Hepatocyte (in vitro differentiated cells): ENCODE measurements around the gene SAMD13. TPM values are rescaled to one million over a fixed set of nuclear protein-coding genes. Genes with fewer than 3 reads are reported as not detected.

ENCODE experiments used
- DNase-seq: peaks from one replicate; pipeline ENCODE4 v3.0.0-alpha.2; 2016; ENCODE audit warnings: low spot score
- H2AFZ ChIP-seq: fragments of 200-600 bp; sonication (generic); 2 replicates; pipeline ENCODE4 v1.6.0; 2016; ENCODE audit warnings: antibody characterized with exemption, mild to moderate bottlenecking
- H3K27ac ChIP-seq: fragments of 200-600 bp; sonication (generic); 2 replicates; pipeline ENCODE4 v1.5.1; 2016; ENCODE audit warnings: mild to moderate bottlenecking
- H3K27me3 ChIP-seq: fragments of 200-600 bp; sonication (generic); 2 replicates; pipeline ENCODE4 v1.6.1; 2016
- H3K36me3 ChIP-seq: fragments of 200-600 bp; sonication (generic); replicated peaks from 2 replicates; pipeline ENCODE4 v1.5.1; 2016; ENCODE audit warnings: low read depth; ENCODE audit not compliant: insufficient read depth
- H3K4me1 ChIP-seq: fragments of 200-600 bp; sonication (generic); 2 replicates; pipeline ENCODE4 v1.5.1; 2016; ENCODE audit warnings: mild to moderate bottlenecking, moderate library complexity; ENCODE audit not compliant: insufficient read depth
- H3K4me2 ChIP-seq: fragments of 200-600 bp; sonication (generic); 2 replicates; pipeline ENCODE4 v1.6.0; 2016
- H3K4me3 ChIP-seq: fragments of 200-600 bp; sonication (generic); 2 replicates; pipeline ENCODE4 v1.5.1; 2016; ENCODE audit warnings: mild to moderate bottlenecking
- H3K79me2 ChIP-seq: fragments of 200-600 bp; sonication (generic); 2 replicates; pipeline ENCODE4 v1.6.0; 2017; ENCODE audit warnings: mild to moderate bottlenecking
- H3K9me2 ChIP-seq: fragments of 200-600 bp; sonication (generic); replicated peaks from 2 replicates; pipeline ENCODE4 v1.6.0; 2017; ENCODE audit warnings: mild to moderate bottlenecking; ENCODE audit not compliant: insufficient read depth
- H3K9me3 ChIP-seq: fragments of 200-600 bp; sonication (generic); 2 replicates; pipeline ENCODE4 v1.5.1; 2016; ENCODE audit warnings: low read depth, mild to moderate bottlenecking
- H4K20me1 ChIP-seq: fragments of 200-600 bp; sonication (generic); 2 replicates; pipeline ENCODE4 v1.6.0; 2016; ENCODE audit warnings: mild to moderate bottlenecking; ENCODE audit not compliant: insufficient read depth, poor library complexity, severe bottlenecking
- EZH2 ChIP-seq: fragments of 200-600 bp; sonication (generic); IDR thresholded peaks from 2 replicates; pipeline ENCODE4 v1.6.1; 2016; ENCODE audit warnings: antibody characterized with exemption, mild to moderate bottlenecking, borderline replicate concordance
- EZH2phosphoT487 ChIP-seq: fragments of 200-600 bp; sonication (generic); IDR thresholded peaks from one replicate; pipeline ENCODE4 v1.6.1; 2018; ENCODE audit warnings: antibody characterized with exemption, mild to moderate bottlenecking, low read depth, moderate library complexity; ENCODE audit not compliant: unreplicated experiment, severe bottlenecking
- WGBS: methylation state at CpG from one replicate; pipeline ENCODE4 v1.1.6; 2016; ENCODE audit warnings: low lambda C conversion rate; ENCODE audit errors: missing lambda C conversion rate; 5-methylcytosine and 5-hydroxymethylcytosine counted together
- polyA plus RNA-seq: library from polyadenylated mRNA; unstranded; fragments of >200 nt; fragmentation: Nextera tagmentation; extraction: Ambion mirVana; gene quantifications from 2 replicates; pipeline ENCODE4 v1.2.1, GENCODE V29; 2016
- total RNA-seq: library from RNA; depleted of rRNA; stranded (reverse); fragments of >200 nt; gene quantifications from 2 replicates; pipeline ENCODE4 v1.2.3, GENCODE V29; 2014
- TF ChIP-seq, protein P1 (sequence below): fragments of 200-600 bp; sonication (generic); IDR thresholded peaks from 2 replicates; pipeline ENCODE4 v1.5.1; 2016; ENCODE audit warnings: antibody characterized with exemption, mild to moderate bottlenecking; ENCODE audit not compliant: poor library complexity

Gene SAMD13
- total and polyA plus RNA-seq, 2 experiments from 2014 or later = 0.88 to 2.4 TPM

DNA sequence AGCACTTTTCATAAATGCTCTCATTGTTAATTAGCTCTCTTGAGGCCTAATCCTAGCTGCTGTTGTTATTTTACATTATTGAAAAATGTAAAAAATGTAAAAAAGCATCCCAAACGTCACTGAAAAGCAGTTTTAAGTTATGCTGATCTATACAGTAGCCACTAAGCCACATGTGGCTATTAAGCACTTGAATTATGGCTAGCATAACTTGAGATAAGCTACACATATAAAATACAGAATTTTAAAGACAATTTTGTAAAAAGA is 78.3 kb downstream of the SAMD13 start:
- Histone ChIP-seq H3K27ac (no peak overlapping the region), H3K9me2 (no peaks in the 10 kb centered on the region), H2AFZ (no peak overlapping the region), H3K4me1 (no peaks in the 10 kb centered on the region), H3K79me2 (no peaks in the 10 kb centered on the region), H3K36me3 (no peaks in the 10 kb centered on the region), H3K4me3 (no peak overlapping the region), H3K27me3 (no peaks in the 10 kb centered on the region), H3K9me3 (no peaks in the 10 kb centered on the region), H3K4me2 (no peak overlapping the region), H4K20me1 (no peaks in the 10 kb centered on the region)
- no peak for TF ChIP-seq EZH2
- TF ChIP-seq, protein P1, sequence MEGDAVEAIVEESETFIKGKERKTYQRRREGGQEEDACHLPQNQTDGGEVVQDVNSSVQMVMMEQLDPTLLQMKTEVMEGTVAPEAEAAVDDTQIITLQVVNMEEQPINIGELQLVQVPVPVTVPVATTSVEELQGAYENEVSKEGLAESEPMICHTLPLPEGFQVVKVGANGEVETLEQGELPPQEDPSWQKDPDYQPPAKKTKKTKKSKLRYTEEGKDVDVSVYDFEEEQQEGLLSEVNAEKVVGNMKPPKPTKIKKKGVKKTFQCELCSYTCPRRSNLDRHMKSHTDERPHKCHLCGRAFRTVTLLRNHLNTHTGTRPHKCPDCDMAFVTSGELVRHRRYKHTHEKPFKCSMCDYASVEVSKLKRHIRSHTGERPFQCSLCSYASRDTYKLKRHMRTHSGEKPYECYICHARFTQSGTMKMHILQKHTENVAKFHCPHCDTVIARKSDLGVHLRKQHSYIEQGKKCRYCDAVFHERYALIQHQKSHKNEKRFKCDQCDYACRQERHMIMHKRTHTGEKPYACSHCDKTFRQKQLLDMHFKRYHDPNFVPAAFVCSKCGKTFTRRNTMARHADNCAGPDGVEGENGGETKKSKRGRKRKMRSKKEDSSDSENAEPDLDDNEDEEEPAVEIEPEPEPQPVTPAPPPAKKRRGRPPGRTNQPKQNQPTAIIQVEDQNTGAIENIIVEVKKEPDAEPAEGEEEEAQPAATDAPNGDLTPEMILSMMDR = no peak
- no peak for TF ChIP-seq EZH2phosphoT487
- DNase-seq = no peak
- WGBS = 75% methylated on average over 1 of the region's 1 CpG

DNA sequence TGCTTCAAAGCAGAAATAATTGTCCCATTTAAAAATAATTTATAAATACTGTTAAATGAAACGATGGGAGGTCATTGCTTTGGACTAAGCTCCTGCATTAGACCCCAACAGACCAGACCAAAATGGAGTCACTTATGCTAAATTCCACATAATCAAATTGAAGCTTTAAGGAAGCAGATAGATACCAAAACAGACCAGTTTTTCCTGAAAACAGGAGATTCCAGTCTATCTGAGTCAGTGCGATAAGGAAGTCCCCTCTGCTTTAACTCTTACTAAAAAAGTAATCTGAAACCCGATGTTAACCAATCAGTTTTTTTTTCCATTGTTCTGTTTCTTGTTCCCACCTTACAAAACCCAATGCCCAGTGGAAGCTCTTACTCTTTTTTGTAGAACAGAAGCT is 80.6 kb downstream of the SAMD13 start:
- Histone ChIP-seq H3K4me2 (no peak overlapping the region), H3K79me2 (no peaks in the 10 kb centered on the region), H3K4me1 (no peaks in the 10 kb centered on the region), H3K9me2 (no peaks in the 10 kb centered on the region), H3K4me3 (no peak overlapping the region), H3K27ac (no peak overlapping the region), H2AFZ (no peak overlapping the region), H3K36me3 (no peaks in the 10 kb centered on the region), H3K27me3 (no peaks in the 10 kb centered on the region), H3K9me3 (no peaks in the 10 kb centered on the region), H4K20me1 (no peaks in the 10 kb centered on the region)
- no peak for DNase-seq
- WGBS = 57% methylated on average over 3 of the region's 3 CpGs
- TF ChIP-seq, protein P1 = no peak
- no peak for TF ChIP-seq EZH2phosphoT487
- TF ChIP-seq EZH2 = no peak

DNA sequence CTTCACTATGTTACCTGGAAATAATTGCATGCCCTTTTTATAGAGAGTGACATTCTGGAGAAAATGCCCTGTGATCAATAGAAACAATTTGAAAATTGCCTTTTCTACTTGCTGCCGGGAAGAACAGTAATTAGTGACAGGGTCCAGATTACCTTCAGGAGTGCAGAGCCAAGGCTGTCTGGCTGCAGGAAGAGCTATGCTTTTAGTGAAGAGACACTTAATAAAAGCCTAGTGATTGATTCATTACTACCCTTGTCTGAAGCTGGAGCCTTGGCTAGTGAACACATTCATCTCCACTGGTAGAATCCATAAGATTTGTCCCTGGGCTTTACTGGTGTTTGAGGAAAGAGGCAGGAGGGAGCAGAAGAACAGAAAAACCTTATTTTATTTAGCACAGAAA is 83.8 kb downstream of the SAMD13 start:
- Histone ChIP-seq H3K4me3 (no peak overlapping the region), H3K9me3 (no peaks in the 10 kb centered on the region), H4K20me1 (no peaks in the 10 kb centered on the region), H3K9me2 (no peaks in the 10 kb centered on the region), H3K4me2 (no peak overlapping the region), H2AFZ (no peak overlapping the region), H3K36me3 (no peaks in the 10 kb centered on the region), H3K27me3 (no peaks in the 10 kb centered on the region), H3K79me2 (no peaks in the 10 kb centered on the region), H3K27ac (no peak overlapping the region), H3K4me1 (no peaks in the 10 kb centered on the region)
- TF ChIP-seq, protein P1 = no peak
- TF ChIP-seq EZH2phosphoT487 = no peak
- no peak for TF ChIP-seq EZH2
- DNase-seq = no peak
- WGBS = 48% methylated on average over 1 of the region's 1 CpG
